OCI-LY7 (cell line): ENCODE data around the gene SENP2. TPM values are rescaled to one million over a fixed set of nuclear protein-coding genes. Genes with fewer than 3 reads are reported as not detected.

ENCODE experiments used
- BruUV-seq: library from RNA; stranded (reverse); fragments of 400-500 nt; replicated peaks from 2 replicates; lab custom pipeline; 2021; lab: Mats Ljungman, UMichigan
- CTCF ChIA-PET: fragments of 300-600 bp; sonication (Branson Sonifier 250); formaldehyde crosslinking; loops from one replicate; lab custom pipeline; 2022; ENCODE audit warnings: antibody characterized with exemption; ENCODE audit not compliant: unreplicated experiment; lab: Charles Lee
- POLR2A ChIA-PET: fragments of 300-600 bp; sonication (Branson Sonifier 250); formaldehyde crosslinking; loops from one replicate; lab custom pipeline; 2022; ENCODE audit warnings: antibody characterized with exemption; lab: Charles Lee
- DNase-seq: peaks from one replicate; pipeline ENCODE4 v3.0.0-alpha.2; 2015; ENCODE audit warnings: low spot score
- H2AFZ ChIP-seq: fragments of 200-600 bp; sonication (generic), shearing (Covaris generic); 2 replicates; pipeline ENCODE4 v1.6.1; 2014; ENCODE audit warnings: mild to moderate bottlenecking, antibody characterized with exemption, low read length, moderate library complexity
- H3K27ac ChIP-seq: fragments of 200-600 bp; sonication (generic); 2 replicates; pipeline ENCODE4 v1.5.1; 2014; ENCODE audit warnings: mixed run types, low read depth, mild to moderate bottlenecking, moderate library complexity, low read length, inconsistent platforms; ENCODE audit not compliant: poor library complexity, severe bottlenecking
- H3K36me3 ChIP-seq: fragments of 200-600 bp; sonication (generic); 2 replicates; pipeline ENCODE4 v1.6.1; 2014; ENCODE audit warnings: mild to moderate bottlenecking, antibody characterized with exemption, low read length, moderate library complexity, mixed read lengths; ENCODE audit not compliant: insufficient read depth
- H3K4me1 ChIP-seq: fragments of 200-600 bp; sonication (generic); 2 replicates; pipeline ENCODE4 v1.5.1; 2014; ENCODE audit warnings: mild to moderate bottlenecking, low read length; ENCODE audit not compliant: insufficient read depth, poor library complexity, severe bottlenecking
- H3K4me2 ChIP-seq: fragments of 200-600 bp; sonication (generic); 2 replicates; pipeline ENCODE4 v1.6.1; 2014; ENCODE audit warnings: mild to moderate bottlenecking, low read length
- H3K4me3 ChIP-seq: fragments of 200-600 bp; sonication (generic); 2 replicates; pipeline ENCODE4 v1.5.1; 2014; ENCODE audit warnings: mild to moderate bottlenecking, low read depth, low read length; ENCODE audit not compliant: poor library complexity, severe bottlenecking
- H3K79me2 ChIP-seq: fragments of 200-600 bp; sonication (generic); 2 replicates; pipeline ENCODE4 v1.6.1; 2016; ENCODE audit warnings: low read depth, mild to moderate bottlenecking, low read length, moderate library complexity, mixed read lengths; ENCODE audit not compliant: insufficient read depth
- H3K9me2 ChIP-seq: fragments of 200-600 bp; sonication (generic); 2 replicates; pipeline ENCODE4 v1.6.1; 2016; ENCODE audit warnings: mild to moderate bottlenecking, low read length, mixed read lengths; ENCODE audit not compliant: insufficient read depth
- H3K9me3 ChIP-seq: fragments of 200-600 bp; sonication (generic); 2 replicates; pipeline ENCODE4 v1.6.1; 2014; ENCODE audit warnings: mild to moderate bottlenecking, mixed run types, low read length, mixed read lengths
- H4K20me1 ChIP-seq: fragments of 200-600 bp; sonication (generic); 2 replicates; pipeline ENCODE4 v1.6.1; 2014; ENCODE audit warnings: mild to moderate bottlenecking, antibody characterized with exemption, low read length, moderate library complexity, mixed read lengths; ENCODE audit not compliant: insufficient read depth
- EZH2phosphoT487 ChIP-seq: fragments of 200-600 bp; sonication (generic); IDR thresholded peaks from 2 replicates; pipeline ENCODE4 v1.6.1; 2018; ENCODE audit warnings: low read depth, borderline replicate concordance, mild to moderate bottlenecking, mixed run types, antibody characterized with exemption, low read length, moderate library complexity, mixed read lengths
- intact Hi-C: fragments of 100-400 bp; cut with micrococcal nuclease; formaldehyde crosslinking; loops from one replicate; pipeline ENCODE4 v1.10.0; 2022; ENCODE audit not compliant: unreplicated experiment
- total RNA-seq, 2 experiments: library from RNA; depleted of rRNA in 1 of 2; stranded (reverse); fragments of >200 nt in 1 of 2; shearing (Covaris generic) in 1 of 2; gene quantifications; 2 replicates each; pipeline ENCODE4 v1.2.3, GENCODE V29; 2014 to 2022
- TF ChIP-seq, protein P1 (sequence below): fragments of 200-600 bp; sonication (generic); conservative IDR thresholded peaks from 2 replicates; pipeline ENCODE4 v1.5.1; 2014; ENCODE audit warnings: mild to moderate bottlenecking, antibody characterized with exemption, low read length, moderate library complexity, mixed read lengths

Gene SENP2
- total RNA-seq, 2 experiments from 2014 or later = 39.8 to 64.5 TPM

DNA sequence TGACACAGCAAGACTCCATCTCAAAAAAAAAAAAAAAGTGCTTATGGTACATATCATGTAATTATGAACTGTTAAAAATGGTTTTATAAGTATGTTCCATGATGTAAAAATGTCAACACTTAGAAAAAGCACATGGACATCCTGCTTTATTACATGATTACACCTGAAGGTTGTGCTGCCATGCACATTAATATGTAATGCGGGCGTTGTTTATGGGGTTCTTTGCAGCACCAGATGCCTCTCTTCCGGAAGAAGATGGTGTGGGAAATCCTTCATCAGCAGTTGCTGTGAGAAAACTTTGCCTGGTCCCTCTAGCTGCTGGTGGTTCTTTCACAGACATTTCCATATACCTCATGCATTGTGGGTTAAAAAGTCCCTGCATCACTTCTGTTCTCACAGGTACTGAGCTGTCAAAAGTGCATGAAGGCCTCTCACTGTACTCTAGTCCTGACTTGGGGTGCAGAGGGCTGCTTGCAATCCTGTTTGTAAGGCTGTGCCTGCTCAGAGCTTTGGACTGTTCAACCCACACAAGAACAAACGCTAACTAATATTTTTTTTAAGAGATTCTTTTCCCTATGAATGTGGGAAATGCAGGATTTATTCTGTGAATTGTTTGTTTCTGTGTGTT lies 43.6 kb downstream of the SENP2 start:
- TF ChIP-seq, protein P1, sequence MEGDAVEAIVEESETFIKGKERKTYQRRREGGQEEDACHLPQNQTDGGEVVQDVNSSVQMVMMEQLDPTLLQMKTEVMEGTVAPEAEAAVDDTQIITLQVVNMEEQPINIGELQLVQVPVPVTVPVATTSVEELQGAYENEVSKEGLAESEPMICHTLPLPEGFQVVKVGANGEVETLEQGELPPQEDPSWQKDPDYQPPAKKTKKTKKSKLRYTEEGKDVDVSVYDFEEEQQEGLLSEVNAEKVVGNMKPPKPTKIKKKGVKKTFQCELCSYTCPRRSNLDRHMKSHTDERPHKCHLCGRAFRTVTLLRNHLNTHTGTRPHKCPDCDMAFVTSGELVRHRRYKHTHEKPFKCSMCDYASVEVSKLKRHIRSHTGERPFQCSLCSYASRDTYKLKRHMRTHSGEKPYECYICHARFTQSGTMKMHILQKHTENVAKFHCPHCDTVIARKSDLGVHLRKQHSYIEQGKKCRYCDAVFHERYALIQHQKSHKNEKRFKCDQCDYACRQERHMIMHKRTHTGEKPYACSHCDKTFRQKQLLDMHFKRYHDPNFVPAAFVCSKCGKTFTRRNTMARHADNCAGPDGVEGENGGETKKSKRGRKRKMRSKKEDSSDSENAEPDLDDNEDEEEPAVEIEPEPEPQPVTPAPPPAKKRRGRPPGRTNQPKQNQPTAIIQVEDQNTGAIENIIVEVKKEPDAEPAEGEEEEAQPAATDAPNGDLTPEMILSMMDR = no peak
- no peak for TF ChIP-seq EZH2phosphoT487
- DNase-seq = no peak
- H3K4me3 ChIP-seq = no peak overlapping the region
- peaks cover 60% of the 10 kb centered on the region for H3K36me3 ChIP-seq
- no peaks in the 10 kb centered on the region for H4K20me1 ChIP-seq
- POLR2A ChIA-PET = interaction anchor here (0.8 kb wide), 1 partner anchor 330 kb away, joined by 4 read pairs; no protein-coding TSS in a partner anchor
- intact Hi-C loops = no loop called here
- no peaks in the 10 kb centered on the region for H3K9me2 ChIP-seq
- no peaks in the 10 kb centered on the region for H3K9me3 ChIP-seq
- no peaks in the 10 kb centered on the region for H3K4me1 ChIP-seq
- no peak overlapping the region for H3K27ac ChIP-seq
- BruUV-seq = no TSS peak
- no peaks in the 10 kb centered on the region for H3K79me2 ChIP-seq
- CTCF ChIA-PET = interaction anchor here (1.5 kb wide), 1 partner anchor 30 kb away, joined by 3 read pairs; no protein-coding TSS in a partner anchor
- H2AFZ ChIP-seq = no peak overlapping the region
- no peak overlapping the region for H3K4me2 ChIP-seq

- Histone ChIP-seq H3K4me2 (no peak overlapping the region), H3K4me3 (no peak overlapping the region), H3K79me2 (no peaks in the 10 kb centered on the region), H3K4me1 (no peaks in the 10 kb centered on the region), H4K20me1 (no peaks in the 10 kb centered on the region), H2AFZ (no peak overlapping the region), H3K27ac (no peak overlapping the region), H3K9me2 (no peaks in the 10 kb centered on the region), H3K9me3 (no peaks in the 10 kb centered on the region), H3K36me3 (peaks cover 57% of the 10 kb centered on the region)
- DNase-seq = no peak
- no TSS peak for BruUV-seq
- intact Hi-C loops = no loop called here
- CTCF ChIA-PET = interaction anchor here (1.5 kb wide), 1 partner anchor 30 kb away, joined by 3 read pairs; no protein-coding TSS in a partner anchor
- POLR2A ChIA-PET = interaction anchor here (0.8 to 1.1 kb wide), 2 partner anchors 12 to 331 kb away, joined by 3 to 4 read pairs; no protein-coding TSS in a partner anchor
- TF ChIP-seq EZH2phosphoT487 = no peak
- TF ChIP-seq, protein P1 = no peak
These were observed 44.1 kb downstream of the SENP2 start for GRCh38 chr3:185630182-185630622.

GRCh38 chr3:185631108-185631507 lies 45.0 kb downstream of the SENP2 start:
- ChIA-PET CTCF (no interaction called here), POLR2A (interaction anchor here (1.1 kb wide), 1 partner anchor 11 kb away, joined by 3 read pairs; no protein-coding TSS in a partner anchor)
- Histone ChIP-seq H2AFZ (no peak overlapping the region), H3K9me3 (no peaks in the 10 kb centered on the region), H3K4me1 (no peaks in the 10 kb centered on the region), H3K4me2 (no peak overlapping the region), H4K20me1 (no peaks in the 10 kb centered on the region), H3K79me2 (no peaks in the 10 kb centered on the region), H3K4me3 (no peak overlapping the region), H3K9me2 (no peaks in the 10 kb centered on the region), H3K36me3 (peaks cover 48% of the 10 kb centered on the region), H3K27ac (no peak overlapping the region)
- intact Hi-C loops = no loop called here
- BruUV-seq = no TSS peak
- no peak for TF ChIP-seq EZH2phosphoT487
- TF ChIP-seq, protein P1 = no peak
- no peak for DNase-seq
